ENCODE measurements around the gene LRTM2. TPM values are rescaled to one million over a fixed set of nuclear protein-coding genes. Genes with fewer than 3 reads are reported as not detected.

Gene LRTM2
- total and polyA plus RNA-seq, 9 of the 15 experiments (the other 6 are each of a cell fraction or from before 2014, with no cell fraction given): 0.09 TPM; not detected in 8

GRCh38 chr12:1844661-1845409 lies 24.5 kb downstream of the LRTM2 start:
- Histone ChIP-seq H3K27me3 (ENCODE audit: control insufficient read depth in 2 of 2, insufficient read depth in 2 of 2, low read length in 2 of 2) (peaks cover 28 to 53% of the 10 kb centered on the region in 2 experiments; a peak in 4 of 5 replicates), H3K9me1 (ENCODE audit: control insufficient read depth, insufficient read depth, low read length) (no peaks in the 10 kb centered on the region), H3K9ac (ENCODE audit: insufficient read depth in 1 of 2, low read depth in 2 of 2, low read length in 2 of 2) (no peak overlapping the region), H4K20me1 (replicated peaks; ENCODE audit: control insufficient read depth, insufficient read depth, low read length) (no peaks in the 10 kb centered on the region), H2AFZ (ENCODE audit: low read depth, low read length) (no peak overlapping the region), H3K27ac (ENCODE audit: extremely low read depth, low read depth, low read length) (no peak overlapping the region), H3K9me3 (replicated peaks; ENCODE audit: control insufficient read depth, insufficient read depth, low read depth, low read length) (no peaks in the 10 kb centered on the region), H3K4me3 (no peak overlapping the region), H3K4me2 (ENCODE audit: insufficient read depth, low read length) (no peak overlapping the region), H3K36me3 (ENCODE audit: control insufficient read depth, insufficient read depth, low read length) (no peaks in the 10 kb centered on the region), H3K79me2 (ENCODE audit: control insufficient read depth, insufficient read depth, low read length) (no peaks in the 10 kb centered on the region), H3K4me1 (replicated peaks in 1 of 2; ENCODE audit: control insufficient read depth in 2 of 2, insufficient read depth in 2 of 2, low read length in 2 of 2) (peaks cover 0 to 7% of the 10 kb centered on the region in 2 experiments; a peak in 2 of 5 replicates)
- BruUV-seq (replicated peaks): no TSS peak
- FAIRE-seq (no peak), DNase-seq (ENCODE audit: extremely low read depth in 1 of 4, low spot score in 3 of 4) (no peak), ATAC-seq (no peak)
- CTCF ChIA-PET (ENCODE audit: low intra/inter-chr PET ratio): no interaction called here
- in situ Hi-C loops (cut with MboI) (no loop called here), intact Hi-C loops (cut with micrococcal nuclease) (no loop called here)
- POLR2A ChIA-PET: no interaction called here
- 0% methylated on average over 10 of the region's 12 CpGs for WGBS (ENCODE audit: insufficient coverage, low coverage, missing lambda C conversion rate)
- TF ChIP-seq TSHZ1 (CRISPR knock-in tag; IDR thresholded peaks at IDR 0.05): no peak
- no peak for TF ChIP-seq ADNP (tag; IDR thresholded peaks at IDR 0.05)
- no peak for TF ChIP-seq DEAF1 (CRISPR knock-in tag; IDR thresholded peaks at IDR 0.05)
- no peak for TF ChIP-seq CCNT2 (IDR thresholded peaks at IDR 0.05; ENCODE audit: borderline replicate concordance, extremely low read depth, insufficient read length, low read depth, low read length)
- TF ChIP-seq DACH1 (IDR thresholded peaks at IDR 0.05; ENCODE audit: partially characterized antibody): no peak
- no peak for TF ChIP-seq ZNF766 (CRISPR knock-in tag; conservative IDR thresholded peaks at IDR 0.05)
- TF ChIP-seq PPARD (CRISPR knock-in tag; IDR thresholded peaks at IDR 0.05): no peak
- TF ChIP-seq NKRF (IDR thresholded peaks at IDR 0.05; ENCODE audit: borderline replicate concordance): no peak
- no peak for TF ChIP-seq CREB3L1 (IDR thresholded peaks at IDR 0.05; ENCODE audit: borderline replicate concordance, low read depth)
- no peak for TF ChIP-seq KLF16 (IDR thresholded peaks at IDR 0.05)
- no peak for TF ChIP-seq ZSCAN29 (IDR thresholded peaks at IDR 0.05)
- no peak for TF ChIP-seq FOXK1 (CRISPR knock-in tag; IDR thresholded peaks at IDR 0.05; ENCODE audit: borderline replicate concordance)

Measured in K562 (cell line).